ENCODE measurements around the gene TECTB. TPM values are rescaled to one million over a fixed set of nuclear protein-coding genes. Genes with fewer than 3 reads are reported as not detected.

The TECTB gene
- not detected in 5 replicates for total RNA-seq (2022; extraction: Qiagen RNA extraction; ENCODE audit: low read depth)

GRCh38 chr10:112283100-112283499 is at the start of gene TECTB:
Gene TECTB (plus strand): TSS chr10:112283400. CDS start chr10:112283735, 335 bp downstream.

Other genes starting within 250 kb of the TECTB start
- gene GPAM, start 99.6 kb upstream of the TECTB start, total RNA-seq (2022; extraction: Qiagen RNA extraction; ENCODE audit: low read depth): 5.9 to 6.9 TPM (median 6.8 TPM) in 5 replicates
- gene ACSL5, start 90.7 kb downstream of the TECTB start, total RNA-seq (2022; extraction: Qiagen RNA extraction; ENCODE audit: low read depth): 0.08 to 0.21 TPM (median 0.13 TPM) in 5 replicates
- gene ZDHHC6, start 163.5 kb downstream of the TECTB start, total RNA-seq (2022; extraction: Qiagen RNA extraction; ENCODE audit: low read depth): 28.7 to 34.8 TPM (median 30.7 TPM) in 5 replicates
- gene VTI1A, start 163.8 kb downstream of the TECTB start, total RNA-seq (2022; extraction: Qiagen RNA extraction; ENCODE audit: low read depth): 11.6 to 16.1 TPM (median 13.1 TPM) in 5 replicates